BE2C (cell line): Measurements from ENCODE around the gene DNLZ.

Experiments
- DNase-seq: peaks from one replicate; pipeline ENCODE4 v3.0.0-alpha.2; 2020
- H3K27me3 ChIP-seq: fragments of 250-450 bp; sonication (Bioruptor Pico); 2 replicates; pipeline ENCODE4 v1.5.1; 2020; ENCODE audit warnings: mild to moderate bottlenecking
- H3K36me3 ChIP-seq: fragments of 250-450 bp; sonication (Bioruptor Pico); 2 replicates; pipeline ENCODE4 v1.5.1; 2020; ENCODE audit warnings: mild to moderate bottlenecking
- H3K4me1 ChIP-seq: fragments of 250-450 bp; sonication (Bioruptor Pico); 2 replicates; pipeline ENCODE4 v1.5.1; 2020
- H3K4me3 ChIP-seq: 2 replicates; pipeline ENCODE4 v1.5.1; 2011; ENCODE audit warnings: low read depth, low read length
- H3K9me3 ChIP-seq: fragments of 250-450 bp; sonication (Bioruptor Pico); 2 replicates; pipeline ENCODE4 v1.5.1; 2020
- TF ChIP-seq, protein P1 (sequence below): IDR thresholded peaks from 2 replicates; pipeline ENCODE4 v1.5.1; 2012; ENCODE audit warnings: mild to moderate bottlenecking, low read depth, low read length

Gene DNLZ

DNA sequence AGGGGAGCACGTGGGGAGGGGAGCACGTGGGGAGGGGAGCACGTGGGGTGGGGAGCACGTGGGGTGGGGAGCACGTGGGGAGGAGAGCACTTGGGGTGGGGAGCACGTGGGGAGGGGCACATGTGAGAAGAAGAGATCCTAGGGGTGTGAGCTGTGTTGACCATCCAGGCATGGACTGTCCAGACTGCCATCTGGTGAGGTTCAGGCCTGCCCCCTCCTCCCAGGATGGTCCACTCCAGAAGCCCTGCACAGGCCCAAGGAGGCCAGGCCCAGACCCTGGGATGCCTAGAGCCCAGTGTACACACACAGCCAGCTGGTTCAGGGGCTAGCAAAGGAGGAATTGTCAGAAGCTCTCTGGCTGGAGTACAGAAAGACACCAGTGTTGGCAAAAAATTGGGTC lies 34.1 kb upstream of the DNLZ start:
- H3K27me3 ChIP-seq: no peaks in the 10 kb centered on the region
- TF ChIP-seq, protein P1, sequence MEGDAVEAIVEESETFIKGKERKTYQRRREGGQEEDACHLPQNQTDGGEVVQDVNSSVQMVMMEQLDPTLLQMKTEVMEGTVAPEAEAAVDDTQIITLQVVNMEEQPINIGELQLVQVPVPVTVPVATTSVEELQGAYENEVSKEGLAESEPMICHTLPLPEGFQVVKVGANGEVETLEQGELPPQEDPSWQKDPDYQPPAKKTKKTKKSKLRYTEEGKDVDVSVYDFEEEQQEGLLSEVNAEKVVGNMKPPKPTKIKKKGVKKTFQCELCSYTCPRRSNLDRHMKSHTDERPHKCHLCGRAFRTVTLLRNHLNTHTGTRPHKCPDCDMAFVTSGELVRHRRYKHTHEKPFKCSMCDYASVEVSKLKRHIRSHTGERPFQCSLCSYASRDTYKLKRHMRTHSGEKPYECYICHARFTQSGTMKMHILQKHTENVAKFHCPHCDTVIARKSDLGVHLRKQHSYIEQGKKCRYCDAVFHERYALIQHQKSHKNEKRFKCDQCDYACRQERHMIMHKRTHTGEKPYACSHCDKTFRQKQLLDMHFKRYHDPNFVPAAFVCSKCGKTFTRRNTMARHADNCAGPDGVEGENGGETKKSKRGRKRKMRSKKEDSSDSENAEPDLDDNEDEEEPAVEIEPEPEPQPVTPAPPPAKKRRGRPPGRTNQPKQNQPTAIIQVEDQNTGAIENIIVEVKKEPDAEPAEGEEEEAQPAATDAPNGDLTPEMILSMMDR: no peak
- DNase-seq: no peak
- peaks cover 5% of the 10 kb centered on the region for H3K4me1 ChIP-seq
- H3K36me3 ChIP-seq: peaks cover 68% of the 10 kb centered on the region
- H3K4me3 ChIP-seq: no peak overlapping the region
- no peaks in the 10 kb centered on the region for H3K9me3 ChIP-seq

DNA sequence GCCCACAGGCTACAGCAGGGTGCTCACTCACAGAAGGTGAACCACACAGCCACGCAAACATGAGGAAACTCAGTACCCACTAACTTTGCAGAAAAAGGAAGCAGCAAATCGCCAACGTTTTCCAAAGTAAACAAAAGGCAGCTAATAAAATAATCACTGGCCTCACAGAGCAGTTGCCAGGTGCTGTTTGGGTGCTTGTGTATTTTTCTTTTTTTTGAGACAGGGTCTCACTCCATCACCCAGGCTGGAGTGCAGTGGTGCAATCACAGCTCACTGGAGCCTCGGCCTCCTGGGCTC lies 32.6 kb upstream of the DNLZ start:
- no peak overlapping the region for H3K4me3 ChIP-seq
- H3K36me3 ChIP-seq: peaks cover 71% of the 10 kb centered on the region
- TF ChIP-seq, protein P1: no peak
- H3K4me1 ChIP-seq: peaks cover 5% of the 10 kb centered on the region
- DNase-seq: no peak
- H3K9me3 ChIP-seq: no peaks in the 10 kb centered on the region
- no peaks in the 10 kb centered on the region for H3K27me3 ChIP-seq

DNA sequence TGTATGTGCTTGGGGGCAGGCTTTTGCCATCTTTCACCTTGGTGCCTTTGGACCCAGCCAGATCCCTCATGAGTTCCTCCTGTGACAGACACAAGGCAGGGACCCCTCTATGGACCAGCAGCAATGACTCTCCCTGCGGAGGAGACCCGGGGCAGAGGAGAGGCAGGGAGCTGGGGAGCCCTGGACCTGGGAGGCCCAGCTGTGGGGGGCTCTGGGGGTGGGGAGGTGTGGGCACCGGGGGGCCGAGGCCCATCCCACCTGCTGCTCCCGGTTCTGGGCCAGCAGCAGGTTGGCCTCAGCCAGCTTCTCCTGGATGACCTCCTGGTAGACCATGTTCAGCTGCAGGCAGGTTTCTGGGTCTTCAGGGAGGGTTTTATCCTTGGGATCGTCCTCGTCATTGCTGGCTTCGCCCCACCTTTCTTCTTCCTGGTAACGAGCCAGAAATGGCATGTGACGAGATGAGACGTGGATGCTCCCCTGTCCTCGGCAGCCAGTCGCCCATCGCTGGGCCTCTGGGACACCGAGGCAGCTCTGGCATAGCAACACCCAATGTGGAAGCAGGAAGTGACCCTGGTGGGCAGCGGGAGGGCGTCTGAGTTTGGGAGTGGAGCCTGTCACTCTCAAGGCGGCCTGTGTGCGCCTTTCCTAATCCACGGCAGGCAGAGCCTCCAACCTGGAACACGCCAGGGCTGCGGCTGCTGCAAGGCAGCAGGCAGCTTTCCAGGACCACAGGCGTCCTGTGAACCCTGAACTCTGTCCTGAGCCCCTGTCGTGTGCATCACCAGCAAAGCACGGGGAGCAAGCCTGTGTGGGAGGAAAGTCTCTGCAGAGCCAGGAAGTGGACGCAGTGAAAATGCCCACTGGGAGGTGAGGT lies 32.0 kb upstream of the DNLZ start:
- H3K4me1 ChIP-seq: peaks cover 3% of the 10 kb centered on the region
- H3K4me3 ChIP-seq: no peak overlapping the region
- no peaks in the 10 kb centered on the region for H3K27me3 ChIP-seq
- peaks cover 75% of the 10 kb centered on the region for H3K36me3 ChIP-seq
- TF ChIP-seq, protein P1: no peak
- no peaks in the 10 kb centered on the region for H3K9me3 ChIP-seq
- DNase-seq: no peak

DNA sequence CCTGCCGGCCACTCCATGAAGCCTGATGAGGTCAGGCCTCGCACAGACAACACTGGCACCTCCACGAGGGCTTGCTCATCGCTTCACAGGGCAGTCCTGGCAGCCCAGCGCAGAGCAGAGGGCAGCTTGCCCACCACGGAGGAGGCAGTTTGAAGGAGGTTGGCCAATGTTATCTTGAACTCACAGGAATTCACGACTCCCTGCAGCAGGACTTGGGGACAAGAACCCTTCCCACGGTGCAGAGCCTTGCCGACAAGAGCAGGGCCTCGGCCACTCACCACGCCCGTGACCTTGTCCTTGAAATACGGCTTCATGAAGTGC lies 31.4 kb upstream of the DNLZ start:
- DNase-seq: no peak
- H3K4me3 ChIP-seq: no peak overlapping the region
- TF ChIP-seq, protein P1: no peak
- no peaks in the 10 kb centered on the region for H3K9me3 ChIP-seq
- no peaks in the 10 kb centered on the region for H3K27me3 ChIP-seq
- H3K36me3 ChIP-seq: peaks cover 77% of the 10 kb centered on the region
- H3K4me1 ChIP-seq: no peaks in the 10 kb centered on the region

DNA sequence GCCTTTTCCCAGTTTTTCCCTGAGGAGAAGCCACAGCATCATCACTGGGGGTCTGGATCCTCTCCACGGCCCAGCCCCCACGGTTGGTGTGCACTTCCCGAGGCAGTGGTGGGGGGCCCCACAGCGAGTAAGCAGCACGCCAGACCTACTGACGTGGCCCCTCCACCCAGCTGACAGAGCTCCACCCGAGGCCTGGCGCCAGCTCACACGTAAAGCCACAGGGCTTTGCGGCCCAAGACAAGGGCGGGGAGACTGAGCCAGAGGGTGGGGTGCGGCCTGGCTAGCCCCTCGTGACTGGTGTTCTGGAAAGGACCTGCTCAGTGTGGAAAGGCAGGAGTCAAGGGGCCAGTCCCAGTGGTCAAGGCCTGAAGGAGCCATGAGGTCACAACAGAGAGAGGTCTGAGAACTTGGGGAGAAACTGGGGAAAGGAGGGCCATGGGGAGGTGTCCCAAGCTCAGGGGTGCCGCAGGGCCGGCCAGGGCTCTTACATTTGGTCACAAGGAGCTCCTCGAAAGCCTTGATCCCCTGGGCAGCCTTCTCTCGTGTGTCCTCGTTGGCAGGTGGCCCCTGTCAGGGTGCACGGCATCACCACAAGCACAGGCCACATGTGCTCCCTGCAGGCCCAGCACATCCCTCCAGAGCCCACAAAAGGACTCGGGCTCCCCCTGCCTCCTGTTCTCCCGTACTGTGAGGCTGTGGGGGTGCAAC lies 30.9 kb upstream of the DNLZ start:
- Histone ChIP-seq H3K9me3 (no peaks in the 10 kb centered on the region), H3K27me3 (no peaks in the 10 kb centered on the region), H3K4me1 (no peaks in the 10 kb centered on the region), H3K4me3 (no peak overlapping the region), H3K36me3 (peaks cover 81% of the 10 kb centered on the region)
- no peak for DNase-seq
- TF ChIP-seq, protein P1: no peak

DNA sequence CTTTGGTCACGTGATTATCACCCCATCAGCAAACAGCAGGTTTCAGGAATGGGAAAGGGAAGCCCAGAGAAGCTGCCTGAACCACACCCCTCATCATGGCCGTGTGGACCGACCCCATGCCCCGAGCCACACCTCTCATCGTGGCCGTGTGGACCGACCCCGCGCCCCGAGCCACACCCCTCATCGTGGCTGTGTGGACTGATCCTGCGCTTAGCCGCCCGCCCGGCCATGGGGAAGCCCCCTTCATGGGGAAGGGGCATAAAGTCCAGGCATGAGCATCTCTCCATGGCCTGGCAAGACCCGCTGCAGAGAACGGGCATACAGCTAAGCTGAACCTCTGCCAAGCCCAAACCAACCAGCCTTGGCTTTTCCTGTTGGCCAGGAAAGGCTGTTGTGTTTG lies 30.0 kb upstream of the DNLZ start:
- H3K4me1 ChIP-seq: no peaks in the 10 kb centered on the region
- no peaks in the 10 kb centered on the region for H3K27me3 ChIP-seq
- no peak overlapping the region for H3K4me3 ChIP-seq
- TF ChIP-seq, protein P1: no peak
- H3K9me3 ChIP-seq: no peaks in the 10 kb centered on the region
- peaks cover 88% of the 10 kb centered on the region for H3K36me3 ChIP-seq
- no peak for DNase-seq
